Measurements from ENCODE around the gene UBQLN3.

GRCh38 chr11:5528495-5528894, 18.7 kb upstream of the UBQLN3 start:
- no peak for TF ChIP-seq POLR2A (IDR thresholded peaks at IDR 0.05; ENCODE audit: low read length)
- TF ChIP-seq GATA1 (IDR thresholded peaks at IDR 0.05; ENCODE audit: low read depth, low read length) = no peak
